ENCODE data around the gene NANOS3. TPM values are rescaled to one million over a fixed set of nuclear protein-coding genes. Genes with fewer than 3 reads are reported as not detected.

The NANOS3 gene
- total RNA-seq, 2 donors from 2014 or later, result 1.5 TPM; not detected in 1

DNA sequence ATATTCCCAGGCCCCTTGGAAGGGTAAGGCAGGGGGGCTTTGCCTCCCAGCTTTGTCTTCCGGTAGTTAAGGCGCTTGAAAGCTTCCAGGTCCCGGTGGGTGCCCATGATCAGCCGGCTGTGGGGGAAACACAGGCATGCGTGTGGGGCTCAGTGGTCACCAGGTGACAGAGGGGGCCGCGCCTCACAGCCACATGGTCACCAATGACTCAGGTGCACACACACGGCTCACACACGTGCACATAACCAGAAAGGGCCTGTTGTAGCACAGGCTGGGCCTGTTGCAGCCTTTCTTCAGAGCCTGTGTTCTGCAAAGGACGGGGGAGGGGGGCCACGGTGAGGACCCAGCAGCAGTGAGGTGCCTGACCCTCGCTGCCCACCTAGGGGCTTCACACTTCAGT is 5.9 kb downstream of the NANOS3 start:
- H3K36me3 ChIP-seq, result no peaks in the 10 kb centered on the region
- no peak overlapping the region for H3K4me3 ChIP-seq
- no peaks in the 10 kb centered on the region for H3K27me3 ChIP-seq (replicated peaks; ENCODE audit: insufficient read depth)
- no peak for DNase-seq (ENCODE audit: low spot score)
- H3K4me1 ChIP-seq (replicated peaks), result peaks cover 2% of the 10 kb centered on the region
- no peak overlapping the region for H3K27ac ChIP-seq
- H3K9me3 ChIP-seq, result no peaks in the 10 kb centered on the region
- WGBS, result 78% methylated on average over 12 of the region's 12 CpGs
- intact Hi-C loops (cut with DNase I), result no loop called here
- TF ChIP-seq CTCF (IDR thresholded peaks at IDR 0.05) (no peak), POLR2AphosphoS5 (IDR thresholded peaks at IDR 0.05) (no peak), POLR2A (IDR thresholded peaks at IDR 0.05) (no peak)

DNA sequence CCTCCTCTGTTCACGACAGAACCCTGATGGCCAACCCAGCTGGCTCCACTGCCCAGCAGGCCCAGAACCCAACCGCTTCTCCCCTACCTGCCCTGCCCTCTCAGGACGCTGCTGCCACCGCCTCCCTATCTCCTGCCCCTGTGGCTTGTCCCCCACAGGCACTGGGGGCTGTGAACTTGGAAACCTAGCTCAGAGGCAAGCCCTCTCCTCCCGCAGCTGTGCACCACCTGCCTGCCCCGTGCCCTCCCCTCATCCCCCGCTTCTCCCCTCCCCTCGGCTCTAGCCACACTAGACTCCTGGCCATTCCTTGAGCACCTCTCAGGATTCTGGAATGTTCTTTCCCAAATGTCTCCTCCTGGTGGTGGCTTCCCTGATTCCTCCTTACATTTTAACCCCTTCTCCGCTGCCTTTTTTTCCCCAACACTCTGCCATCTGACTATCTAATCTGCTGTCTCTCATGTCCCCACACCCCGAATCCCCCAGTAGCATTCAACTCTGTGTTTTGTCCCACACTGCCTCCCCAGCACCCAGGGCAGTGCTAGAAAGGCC is 6.7 kb downstream of the NANOS3 start:
- WGBS, result 89% methylated on average over 10 of the region's 10 CpGs

DNA sequence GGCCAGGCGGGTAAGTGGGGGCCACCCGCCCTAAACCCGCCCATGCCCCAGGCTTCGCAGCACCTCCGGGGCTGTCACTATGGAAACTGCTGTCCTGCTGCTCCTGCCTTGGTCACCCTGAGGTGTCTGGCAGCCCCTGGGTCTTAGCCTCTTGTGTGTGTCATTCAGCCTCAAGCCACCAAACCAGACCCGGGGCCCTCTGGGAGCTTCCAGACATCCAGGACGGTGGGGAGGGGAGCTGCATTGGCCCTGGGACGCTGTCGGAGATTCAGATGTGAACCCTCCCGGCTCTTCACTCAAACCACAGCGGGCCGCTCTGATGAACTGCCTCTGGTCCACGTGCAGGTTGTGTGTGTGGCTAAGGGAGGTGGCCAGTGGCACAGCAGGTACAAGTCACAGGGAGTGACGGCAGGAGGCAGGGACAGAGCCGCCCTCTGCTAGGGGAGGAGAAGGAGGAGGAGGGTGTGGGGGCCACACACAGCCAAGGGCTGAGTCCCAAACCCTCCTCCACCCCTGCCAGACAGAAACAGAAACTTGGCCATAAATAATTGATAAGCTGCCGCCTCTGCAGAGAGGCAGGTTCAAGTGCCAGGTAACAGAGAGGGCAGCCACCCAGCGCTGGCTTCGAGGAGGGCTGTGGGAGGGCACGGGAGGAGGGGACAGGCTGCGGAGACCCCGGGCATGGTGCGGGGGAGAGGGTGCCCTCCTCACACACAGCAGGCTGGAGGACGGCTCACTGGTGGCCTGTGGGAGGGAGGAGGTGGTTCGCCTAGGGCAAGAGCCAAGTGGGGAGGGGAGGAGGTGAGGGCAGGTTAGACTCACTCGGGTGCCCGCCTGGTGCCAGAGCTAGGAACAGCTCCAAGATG is 8.0 kb downstream of the NANOS3 start:
- peak; percentile 49 for DNase-seq (ENCODE audit: low spot score)
- peaks cover 2% of the 10 kb centered on the region for H3K4me1 ChIP-seq (replicated peaks)
- WGBS, result 25% methylated on average over 26 of the region's 26 CpGs
- H3K4me3 ChIP-seq, result no peak overlapping the region
- H3K27me3 ChIP-seq (replicated peaks; ENCODE audit: insufficient read depth), result no peaks in the 10 kb centered on the region
- TF ChIP-seq CTCF (IDR thresholded peaks at IDR 0.05), result no peak
- peak; percentile 80 for TF ChIP-seq POLR2A (IDR thresholded peaks at IDR 0.05)
- TF ChIP-seq POLR2AphosphoS5 (IDR thresholded peaks at IDR 0.05), result peak; percentile 49
- H3K36me3 ChIP-seq, result no peaks in the 10 kb centered on the region
- intact Hi-C loops (cut with DNase I), result no loop called here
- peak overlapping the region; percentile 45 to 72 for H3K27ac ChIP-seq
- H3K9me3 ChIP-seq, result no peaks in the 10 kb centered on the region

More for the DNA sequence above, 6.7 kb downstream of the NANOS3 start:
- Histone ChIP-seq H3K4me1 (replicated peaks) (peaks cover 2% of the 10 kb centered on the region), H3K27me3 (replicated peaks; ENCODE audit: insufficient read depth) (no peaks in the 10 kb centered on the region), H3K4me3 (no peak overlapping the region), H3K9me3 (no peaks in the 10 kb centered on the region), H3K36me3 (no peaks in the 10 kb centered on the region), H3K27ac (no peak overlapping the region)
- intact Hi-C loops (cut with DNase I), result no loop called here
- no peak for TF ChIP-seq CTCF (IDR thresholded peaks at IDR 0.05)
- TF ChIP-seq POLR2AphosphoS5 (IDR thresholded peaks at IDR 0.05), result no peak
- no peak for TF ChIP-seq POLR2A (IDR thresholded peaks at IDR 0.05)
- DNase-seq (ENCODE audit: low spot score), result no peak

DNA sequence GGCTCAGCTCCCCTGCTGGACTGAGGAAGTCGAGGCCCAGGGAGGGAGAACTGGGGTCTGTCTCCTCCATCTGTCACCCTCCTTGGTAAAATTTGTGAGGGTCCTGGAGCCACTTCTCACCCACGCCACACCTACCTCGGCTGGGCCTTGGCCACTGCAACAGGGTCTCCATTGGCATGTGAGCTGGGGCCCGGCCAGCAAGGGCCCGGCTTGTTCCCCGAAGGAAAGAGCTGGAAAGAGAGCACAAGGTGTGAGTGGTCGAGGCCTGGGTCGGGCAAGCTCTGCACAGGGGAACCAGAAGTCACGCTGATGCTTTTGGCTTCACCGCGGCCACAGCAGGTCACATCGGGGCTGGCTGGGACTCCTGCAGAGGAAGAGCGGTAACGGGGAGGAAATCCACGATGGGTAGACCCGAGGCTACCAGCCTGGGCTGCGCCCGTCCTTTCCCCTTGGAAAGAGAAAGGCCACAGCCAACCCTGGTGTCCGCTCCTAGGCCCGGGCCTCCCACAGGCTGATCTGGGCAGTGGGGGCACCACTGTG is 9.0 kb downstream of the NANOS3 start:
- Histone ChIP-seq H3K36me3 (no peaks in the 10 kb centered on the region), H3K27me3 (replicated peaks; ENCODE audit: insufficient read depth) (no peaks in the 10 kb centered on the region), H3K27ac (peak overlapping the region in 1 of 2 donors; percentile 72), H3K9me3 (no peaks in the 10 kb centered on the region), H3K4me1 (replicated peaks) (peaks cover 2% of the 10 kb centered on the region), H3K4me3 (no peak overlapping the region)
- intact Hi-C loops (cut with DNase I), result no loop called here
- no peak for TF ChIP-seq POLR2AphosphoS5 (IDR thresholded peaks at IDR 0.05)
- no peak for TF ChIP-seq POLR2A (IDR thresholded peaks at IDR 0.05)
- TF ChIP-seq CTCF (IDR thresholded peaks at IDR 0.05), result no peak
- WGBS, result 93% methylated on average over 18 of the region's 20 CpGs
- no peak for DNase-seq (ENCODE audit: low spot score)

All from prostate gland (tissue), 2 donors.